AG09309 (cell line): ENCODE measurements around the gene RSAD2.

ENCODE experiments used
- DNase-seq: peaks from one replicate; pipeline ENCODE4 v3.0.0-alpha.2; 2010; ENCODE audit warnings: low read depth
- H3K4me3 ChIP-seq: 2 replicates; pipeline ENCODE4 v1.5.1; 2011; ENCODE audit warnings: mild to moderate bottlenecking, low read depth, low read length, moderate library complexity; ENCODE audit not compliant: control insufficient read depth
- CTCF ChIP-seq: IDR thresholded peaks from 2 replicates; pipeline ENCODE4 v1.5.1; 2011; ENCODE audit warnings: mild to moderate bottlenecking, low read depth, low read length, inconsistent platforms; ENCODE audit not compliant: insufficient read depth, control insufficient read depth; ENCODE audit errors: missing control alignments

RSAD2 gene

GRCh38 chr2:6909431-6910385 is 32.1 kb downstream of the RSAD2 start:
- DNase-seq = no peak
- H3K4me3 ChIP-seq = no peak overlapping the region
- no peak for TF ChIP-seq CTCF

- TF ChIP-seq CTCF = no peak
- H3K4me3 ChIP-seq = no peak overlapping the region
- DNase-seq = no peak
Observed at GRCh38 chr2:6911721-6912120, 34.1 kb downstream of the RSAD2 start.

- no peak for TF ChIP-seq CTCF
- no peak for DNase-seq
- H3K4me3 ChIP-seq = no peak overlapping the region
Observed at GRCh38 chr2:6913415-6914157, 36.0 kb downstream of the RSAD2 start.

GRCh38 chr2:6914828-6915227 is 37.3 kb downstream of the RSAD2 start:
- DNase-seq = no peak
- no peak for TF ChIP-seq CTCF
- no peak overlapping the region for H3K4me3 ChIP-seq

GRCh38 chr2:6915399-6915798 is 37.8 kb downstream of the RSAD2 start:
- no peak for DNase-seq
- H3K4me3 ChIP-seq = no peak overlapping the region
- TF ChIP-seq CTCF = no peak

- DNase-seq = no peak
- H3K4me3 ChIP-seq = no peak overlapping the region
- no peak for TF ChIP-seq CTCF
Observed at GRCh38 chr2:6916224-6916623, 38.6 kb downstream of the RSAD2 start.
